Measurements from ENCODE around the gene RECQL5.

- TF ChIP-seq, protein P1, sequence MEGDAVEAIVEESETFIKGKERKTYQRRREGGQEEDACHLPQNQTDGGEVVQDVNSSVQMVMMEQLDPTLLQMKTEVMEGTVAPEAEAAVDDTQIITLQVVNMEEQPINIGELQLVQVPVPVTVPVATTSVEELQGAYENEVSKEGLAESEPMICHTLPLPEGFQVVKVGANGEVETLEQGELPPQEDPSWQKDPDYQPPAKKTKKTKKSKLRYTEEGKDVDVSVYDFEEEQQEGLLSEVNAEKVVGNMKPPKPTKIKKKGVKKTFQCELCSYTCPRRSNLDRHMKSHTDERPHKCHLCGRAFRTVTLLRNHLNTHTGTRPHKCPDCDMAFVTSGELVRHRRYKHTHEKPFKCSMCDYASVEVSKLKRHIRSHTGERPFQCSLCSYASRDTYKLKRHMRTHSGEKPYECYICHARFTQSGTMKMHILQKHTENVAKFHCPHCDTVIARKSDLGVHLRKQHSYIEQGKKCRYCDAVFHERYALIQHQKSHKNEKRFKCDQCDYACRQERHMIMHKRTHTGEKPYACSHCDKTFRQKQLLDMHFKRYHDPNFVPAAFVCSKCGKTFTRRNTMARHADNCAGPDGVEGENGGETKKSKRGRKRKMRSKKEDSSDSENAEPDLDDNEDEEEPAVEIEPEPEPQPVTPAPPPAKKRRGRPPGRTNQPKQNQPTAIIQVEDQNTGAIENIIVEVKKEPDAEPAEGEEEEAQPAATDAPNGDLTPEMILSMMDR (IDR thresholded peaks at IDR 0.05), result no peak
- TF ChIP-seq POLR2A (IDR thresholded peaks at IDR 0.05), result no peak
Measured at GRCh38 chr17:75701288-75701687, 34.3 kb upstream of the RECQL5 start.
